Gastroesophageal sphincter (tissue), 3 donors: ENCODE results near the gene FHIT.
A peak's percentile ranks its signal among the peaks of the same experiment; 100 is the strongest.

Experiments used
- CTCF ChIP-seq, 4 experiments: fragments of 200-600 bp in 2 of 4; fragments of 450-650 bp in 2 of 4; sonication (generic) in 1 of 4; IDR thresholded peaks; one replicate each; pipeline ENCODE4 v1.5.1; 2017 to 2019; ENCODE audit warnings: antibody characterized with exemption in 4 of 4, mild to moderate bottlenecking in 2 of 4, moderate library complexity in 2 of 4
- EP300 ChIP-seq: sonication (generic); formaldehyde crosslinking; IDR thresholded peaks from one replicate; pipeline ENCODE4 v1.6.1; 2017; ENCODE audit warnings: antibody characterized with exemption, mild to moderate bottlenecking
- POLR2A ChIP-seq, 2 donors: fragments of 450-650 bp; IDR thresholded peaks; one replicate each; pipeline ENCODE4 v1.6.1; 2017; ENCODE audit warnings: antibody characterized with exemption in 2 of 2, mild to moderate bottlenecking in 2 of 2, moderate library complexity in 1 of 2
- POLR2AphosphoS5 ChIP-seq: sonication (generic); formaldehyde crosslinking; IDR thresholded peaks from one replicate; pipeline ENCODE4 v1.6.1; 2017; ENCODE audit warnings: antibody characterized with exemption

- no peak for TF ChIP-seq CTCF (IDR thresholded peaks at IDR 0.05)
- no peak for TF ChIP-seq EP300
- no peak for TF ChIP-seq POLR2A (IDR thresholded peaks at IDR 0.05)
- peak; percentile 58 for TF ChIP-seq POLR2AphosphoS5
Observed at GRCh38 chr3:59818033-59818918, 1433.0 kb downstream of the FHIT start.
